ENCODE data around the gene ZDHHC23. TPM values are rescaled to one million over a fixed set of nuclear protein-coding genes. Genes with fewer than 3 reads are reported as not detected.

The ZDHHC23 gene, protein sequence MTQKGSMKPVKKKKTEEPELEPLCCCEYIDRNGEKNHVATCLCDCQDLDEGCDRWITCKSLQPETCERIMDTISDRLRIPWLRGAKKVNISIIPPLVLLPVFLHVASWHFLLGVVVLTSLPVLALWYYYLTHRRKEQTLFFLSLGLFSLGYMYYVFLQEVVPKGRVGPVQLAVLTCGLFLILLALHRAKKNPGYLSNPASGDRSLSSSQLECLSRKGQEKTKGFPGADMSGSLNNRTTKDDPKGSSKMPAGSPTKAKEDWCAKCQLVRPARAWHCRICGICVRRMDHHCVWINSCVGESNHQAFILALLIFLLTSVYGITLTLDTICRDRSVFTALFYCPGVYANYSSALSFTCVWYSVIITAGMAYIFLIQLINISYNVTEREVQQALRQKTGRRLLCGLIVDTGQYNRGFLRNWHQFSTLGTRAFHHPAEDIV
- total RNA-seq = 0.32 and 0.43 TPM in 2 replicates

DNA sequence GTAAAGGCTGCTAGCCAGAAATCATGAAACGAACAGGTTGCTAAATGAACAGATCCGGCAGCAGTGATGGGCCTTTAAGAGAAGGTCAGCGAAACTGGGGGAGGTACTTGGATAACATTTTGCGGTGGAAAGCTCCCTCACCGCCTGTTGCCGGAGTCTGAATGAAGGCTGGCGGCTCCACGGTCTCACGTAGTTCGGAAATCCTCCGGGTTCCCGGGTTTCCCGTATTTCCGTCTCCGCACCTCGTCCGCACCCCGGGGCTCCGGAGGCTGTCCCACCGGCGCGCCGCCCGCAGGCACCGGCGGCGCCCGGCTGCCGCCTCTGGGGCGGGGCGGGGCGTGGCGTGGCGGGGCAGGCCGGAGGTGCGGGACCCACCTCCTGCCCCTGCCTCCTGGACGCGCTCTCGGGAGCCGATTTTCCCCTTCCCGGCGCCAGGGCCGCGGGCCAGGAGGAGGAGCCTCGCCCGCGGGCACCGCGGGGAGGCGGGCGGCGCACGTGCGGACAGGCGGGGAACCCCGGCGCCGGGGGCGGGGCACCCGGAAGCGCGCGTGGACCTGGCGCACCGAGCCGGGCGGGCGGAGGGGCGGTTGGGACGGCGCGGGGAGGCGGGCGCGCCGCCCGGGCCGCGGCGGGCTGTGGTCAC is at the start of gene ZDHHC23:
Gene ZDHHC23, plus strand, starts transcription at position 642 of the 643 bp plus-strand sequence. CDS start 790 bp downstream, outside the sequence.
- TF ChIP-seq, protein P1, sequence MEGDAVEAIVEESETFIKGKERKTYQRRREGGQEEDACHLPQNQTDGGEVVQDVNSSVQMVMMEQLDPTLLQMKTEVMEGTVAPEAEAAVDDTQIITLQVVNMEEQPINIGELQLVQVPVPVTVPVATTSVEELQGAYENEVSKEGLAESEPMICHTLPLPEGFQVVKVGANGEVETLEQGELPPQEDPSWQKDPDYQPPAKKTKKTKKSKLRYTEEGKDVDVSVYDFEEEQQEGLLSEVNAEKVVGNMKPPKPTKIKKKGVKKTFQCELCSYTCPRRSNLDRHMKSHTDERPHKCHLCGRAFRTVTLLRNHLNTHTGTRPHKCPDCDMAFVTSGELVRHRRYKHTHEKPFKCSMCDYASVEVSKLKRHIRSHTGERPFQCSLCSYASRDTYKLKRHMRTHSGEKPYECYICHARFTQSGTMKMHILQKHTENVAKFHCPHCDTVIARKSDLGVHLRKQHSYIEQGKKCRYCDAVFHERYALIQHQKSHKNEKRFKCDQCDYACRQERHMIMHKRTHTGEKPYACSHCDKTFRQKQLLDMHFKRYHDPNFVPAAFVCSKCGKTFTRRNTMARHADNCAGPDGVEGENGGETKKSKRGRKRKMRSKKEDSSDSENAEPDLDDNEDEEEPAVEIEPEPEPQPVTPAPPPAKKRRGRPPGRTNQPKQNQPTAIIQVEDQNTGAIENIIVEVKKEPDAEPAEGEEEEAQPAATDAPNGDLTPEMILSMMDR (IDR thresholded peaks at IDR 0.05; ENCODE audit: insufficient read depth, low read depth, low read length) = no peak
- peak within 1 kb of the TSS; percentile 67 for H3K4me3 ChIP-seq (ENCODE audit: low read depth, low read length)
- DNase-seq (ENCODE audit: low read depth) = peak; percentile 19

DNA sequence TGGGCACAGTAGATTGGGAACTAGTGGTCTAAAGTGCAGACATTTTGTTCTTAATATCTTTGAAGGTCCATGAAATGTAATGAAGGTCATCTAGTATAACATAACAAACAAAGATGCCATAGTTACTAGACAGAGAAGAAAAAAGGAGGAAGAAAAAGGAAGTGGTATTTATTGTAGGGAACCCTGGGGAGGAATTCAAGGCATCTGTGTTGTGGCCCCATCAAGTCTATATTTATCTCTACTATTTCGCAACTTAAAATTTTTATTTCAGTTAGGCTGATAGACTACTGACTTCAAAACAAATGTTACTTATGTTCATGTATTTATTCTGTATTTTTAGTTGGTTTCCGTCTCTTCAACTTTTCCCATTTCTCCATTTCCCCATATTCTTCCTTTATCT is 48.9 kb upstream of the ZDHHC23 start:
- H3K4me3 ChIP-seq (ENCODE audit: low read depth, low read length) = no peak overlapping the region
- DNase-seq (ENCODE audit: low read depth) = peak; percentile 35
- TF ChIP-seq, protein P1 (IDR thresholded peaks at IDR 0.05; ENCODE audit: insufficient read depth, low read depth, low read length) = no peak

DNA sequence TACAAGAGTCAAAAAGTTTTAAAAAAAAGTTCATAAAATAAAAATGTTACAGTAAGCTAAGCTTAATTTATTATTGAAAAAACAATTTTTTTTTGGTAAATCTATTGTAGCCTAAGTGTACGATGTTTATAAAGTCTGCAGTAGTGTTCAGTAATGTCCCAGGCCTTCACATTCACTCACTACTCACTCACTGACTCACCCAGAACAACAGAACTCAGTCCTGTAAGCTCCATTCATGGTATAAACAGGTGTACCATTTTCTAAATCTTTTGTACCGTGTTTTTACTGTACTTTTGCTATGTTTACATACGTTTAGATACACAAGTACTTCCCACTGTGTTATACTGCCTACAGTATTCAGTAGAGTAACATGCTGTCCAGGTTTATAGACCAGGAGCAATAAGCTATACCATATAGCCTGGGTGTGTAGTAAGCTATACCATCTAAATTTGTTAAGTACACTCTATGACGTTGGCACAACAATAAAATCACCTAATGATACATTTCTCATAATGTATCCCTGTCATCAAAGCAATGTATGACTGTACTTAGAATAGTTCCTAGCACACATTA is 41.2 kb upstream of the ZDHHC23 start:
- no peak for DNase-seq (ENCODE audit: low read depth)
- TF ChIP-seq, protein P1 (IDR thresholded peaks at IDR 0.05; ENCODE audit: insufficient read depth, low read depth, low read length) = no peak
- H3K4me3 ChIP-seq (ENCODE audit: low read depth, low read length) = no peak overlapping the region

DNA sequence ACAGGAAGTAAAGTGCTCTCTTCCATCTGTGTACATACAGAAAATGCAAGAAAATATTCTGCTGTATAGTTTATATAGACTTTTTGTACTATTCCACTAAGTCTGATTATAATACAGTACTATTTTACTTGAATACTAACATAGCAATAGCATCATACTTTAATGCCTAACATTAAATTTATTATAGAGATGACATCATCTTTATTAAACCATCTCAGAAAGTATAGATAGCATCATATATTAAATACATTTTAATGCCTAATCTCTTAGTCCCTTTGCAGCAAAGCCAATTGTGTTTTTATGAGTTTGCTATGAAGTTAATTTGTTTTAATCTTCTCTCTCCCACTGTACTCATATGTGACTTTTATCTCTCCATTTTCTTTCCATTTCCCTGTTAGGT is 39.7 kb upstream of the ZDHHC23 start:
- H3K4me3 ChIP-seq (ENCODE audit: low read depth, low read length) = no peak overlapping the region
- TF ChIP-seq, protein P1 (IDR thresholded peaks at IDR 0.05; ENCODE audit: insufficient read depth, low read depth, low read length) = no peak
- DNase-seq (ENCODE audit: low read depth) = no peak

DNA sequence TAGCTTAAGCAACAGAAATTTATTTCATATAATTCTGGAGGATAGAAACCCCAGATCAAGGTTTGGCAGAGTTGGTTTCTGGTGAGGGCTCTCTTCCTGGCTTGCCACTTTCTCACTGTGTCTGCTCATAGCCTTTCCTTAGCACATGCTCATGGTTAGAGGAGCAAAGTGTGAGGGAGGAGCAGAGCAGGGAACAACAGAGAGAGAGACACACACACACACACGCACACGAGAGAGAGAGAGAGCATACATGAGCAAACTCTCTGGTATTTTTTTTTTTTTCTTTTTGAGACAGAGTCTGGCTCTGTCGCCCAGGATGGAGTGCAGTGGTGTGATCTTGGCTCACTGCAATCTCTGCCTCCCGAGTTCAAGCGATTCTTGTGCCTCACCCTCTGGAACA is 36.8 kb upstream of the ZDHHC23 start:
- no peak for DNase-seq (ENCODE audit: low read depth)
- TF ChIP-seq, protein P1 (IDR thresholded peaks at IDR 0.05; ENCODE audit: insufficient read depth, low read depth, low read length) = no peak
- H3K4me3 ChIP-seq (ENCODE audit: low read depth, low read length) = no peak overlapping the region

DNA sequence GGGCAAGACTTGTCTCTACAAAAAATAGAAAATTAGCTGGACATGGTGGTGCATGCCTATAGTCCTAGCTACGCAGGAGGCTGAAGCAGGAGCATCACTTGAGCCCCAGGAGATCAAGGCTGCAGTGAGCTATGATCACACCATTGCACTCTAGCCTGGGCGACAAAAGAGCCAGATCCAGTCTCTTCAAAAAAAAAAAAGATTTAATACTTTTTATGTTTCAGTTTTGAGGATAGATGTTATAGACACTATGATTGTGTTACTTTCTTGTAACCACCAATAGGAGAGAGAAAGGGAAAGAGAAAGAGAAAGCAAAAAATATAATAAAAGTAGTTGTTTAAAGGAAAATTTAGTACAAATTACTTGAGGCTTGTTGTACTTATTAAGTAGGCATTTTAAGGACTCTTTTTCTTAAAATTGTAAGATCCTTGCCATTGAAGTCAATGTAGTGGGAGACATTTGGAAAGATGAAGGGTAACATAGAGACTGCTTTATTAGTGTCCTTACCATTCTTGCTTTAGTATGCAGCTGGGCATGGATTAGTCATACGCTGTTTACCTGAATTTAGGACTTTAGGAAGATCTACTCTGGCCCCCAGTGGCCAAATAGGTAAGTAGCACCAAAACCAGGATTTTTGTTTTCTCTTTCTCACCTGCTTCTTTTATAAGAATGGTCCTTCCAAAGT is 35.1 kb upstream of the ZDHHC23 start:
- peak; percentile 75 for DNase-seq (ENCODE audit: low read depth)
- peak overlapping the region; percentile 40 for H3K4me3 ChIP-seq (ENCODE audit: low read depth, low read length)
- TF ChIP-seq, protein P1 (IDR thresholded peaks at IDR 0.05; ENCODE audit: insufficient read depth, low read depth, low read length) = peak; percentile 68

All from fibroblast of villous mesenchyme (primary cell).